Islet precursor cell (in vitro differentiated cells): ENCODE measurements around the gene APELA.
"Not testable (repeated sequence)": the region's sequence is repeated elsewhere in the genome, so short reads cannot be mapped to it uniquely, and the experiment has no call there.

ENCODE experiments used
- DNase-seq: peaks from one replicate; pipeline ENCODE4 v3.0.0-alpha.2; 2018

Gene APELA, protein sequence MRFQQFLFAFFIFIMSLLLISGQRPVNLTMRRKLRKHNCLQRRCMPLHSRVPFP

DNA sequence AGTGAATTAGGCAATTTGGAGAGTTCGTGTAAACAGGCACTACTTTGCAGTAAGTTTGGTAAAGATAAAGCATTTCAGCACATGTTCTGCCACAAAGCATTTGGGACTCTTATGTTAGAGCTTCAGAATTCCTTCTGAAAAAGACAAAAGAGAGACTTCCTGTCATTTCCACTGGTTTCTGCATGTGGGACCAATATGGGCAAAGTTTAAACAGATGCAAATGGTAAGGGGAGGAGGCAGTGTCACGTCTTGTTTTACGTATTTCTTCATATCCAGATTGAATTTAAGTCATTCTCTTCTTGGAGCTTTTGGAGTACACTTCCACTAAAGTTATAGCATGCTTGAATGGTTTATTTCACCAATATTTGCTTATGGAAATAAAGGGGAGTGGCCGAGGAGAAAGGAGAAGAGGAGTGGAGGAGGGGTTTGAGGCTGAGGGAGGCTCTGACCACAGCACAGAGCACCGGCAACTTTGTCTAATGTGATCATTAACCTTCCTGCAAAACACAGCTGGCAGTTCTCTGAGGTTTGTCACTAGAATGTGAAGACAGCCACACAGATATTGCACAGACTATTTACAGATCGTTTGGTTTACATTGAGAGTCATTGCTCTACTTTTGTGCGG lies at the start of gene APELA:
TSS of gene APELA (plus strand) at position 479 of the 625 bp plus-strand sequence. CDS start 154 bp downstream, outside the sequence.
- peak; percentile 73 for DNase-seq

DNA sequence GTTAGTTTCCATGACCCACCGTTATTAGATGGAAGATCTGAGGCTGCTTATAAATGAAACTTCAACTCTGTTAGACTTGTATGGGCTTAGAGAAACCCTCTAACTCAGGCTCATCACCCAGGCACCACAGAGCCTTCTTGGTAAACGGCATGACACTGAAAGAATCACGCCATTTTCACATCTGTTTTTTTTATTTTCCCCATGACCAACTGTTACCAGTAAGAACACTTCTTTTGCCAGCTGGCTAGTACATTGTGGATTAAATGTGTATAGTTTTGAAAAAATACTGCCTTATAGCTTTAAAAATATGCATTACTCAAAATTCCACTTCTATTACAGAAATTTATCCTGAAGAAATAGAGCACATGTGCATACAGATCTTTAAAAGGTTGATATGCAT lies 48.0 kb upstream of the APELA start:
- DNase-seq: no peak

DNA sequence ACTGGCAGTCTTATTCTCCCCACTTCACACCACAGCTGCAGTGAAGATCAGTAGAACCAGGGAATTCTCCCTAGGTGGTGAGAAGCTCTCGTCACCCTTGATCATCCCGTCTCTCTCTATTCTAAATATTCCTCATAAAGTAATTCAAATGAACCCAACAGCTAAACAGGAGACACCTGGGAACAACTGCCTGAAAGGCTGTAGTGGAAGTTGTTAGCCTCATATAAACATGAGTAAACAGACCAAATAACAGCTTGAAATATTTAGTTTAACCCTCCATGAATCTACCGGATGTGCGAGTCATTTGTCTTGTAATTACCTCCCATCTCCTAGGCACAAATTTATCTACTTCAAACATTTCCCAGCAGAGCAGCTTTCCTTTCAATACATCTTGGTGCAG lies 30.4 kb upstream of the APELA start:
- no peak for DNase-seq

DNA sequence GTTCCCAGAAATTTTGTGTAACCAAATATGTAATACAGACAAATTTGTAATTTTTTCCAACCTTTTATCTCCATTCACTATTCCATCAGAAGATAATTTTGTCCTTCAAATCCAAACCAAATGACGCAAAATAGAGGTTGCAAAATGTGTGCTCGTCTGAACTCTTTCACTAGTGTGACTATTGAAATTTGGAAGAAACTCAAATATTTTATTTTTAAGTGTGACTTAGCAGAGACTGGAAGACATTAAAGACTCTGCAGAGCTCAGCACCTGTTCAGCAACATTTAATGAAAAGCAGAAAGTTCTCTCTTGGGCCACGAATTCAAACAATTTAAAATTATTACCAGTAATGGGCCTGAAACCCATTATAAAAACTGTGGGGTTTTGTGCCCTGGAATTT lies 30.0 kb upstream of the APELA start:
- DNase-seq: no peak

DNA sequence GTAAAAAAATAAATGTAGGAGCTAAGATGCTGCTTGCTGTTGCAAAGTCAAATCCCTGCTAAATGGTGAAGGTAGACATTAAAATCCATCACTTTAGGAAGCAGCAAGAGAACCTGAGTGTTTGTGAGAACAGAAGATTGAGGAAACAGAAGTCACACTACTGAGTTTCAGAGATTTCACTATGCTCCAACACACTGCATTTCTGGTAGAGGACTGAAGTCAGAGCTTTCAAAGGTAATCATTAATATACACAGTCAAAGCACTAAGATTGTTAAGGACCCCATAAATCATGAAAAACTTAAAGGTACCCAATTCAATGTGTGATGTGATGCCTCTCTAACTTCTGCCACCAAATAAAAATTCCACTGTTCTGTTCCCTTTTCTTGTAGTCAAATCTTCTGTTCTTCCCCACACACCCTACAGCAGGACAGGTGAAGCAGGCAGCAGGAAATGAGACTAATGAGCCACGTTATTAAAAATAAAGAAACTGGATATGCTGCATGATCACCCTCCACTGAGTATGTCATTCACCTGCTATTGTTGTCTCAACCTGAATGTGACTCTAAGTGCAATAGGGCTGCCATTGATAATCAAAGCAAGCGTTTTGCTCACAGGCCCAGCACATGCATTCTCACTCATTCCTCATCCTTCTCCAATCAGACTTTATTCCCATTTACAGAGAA lies 28.9 kb upstream of the APELA start:
- DNase-seq: no peak

DNA sequence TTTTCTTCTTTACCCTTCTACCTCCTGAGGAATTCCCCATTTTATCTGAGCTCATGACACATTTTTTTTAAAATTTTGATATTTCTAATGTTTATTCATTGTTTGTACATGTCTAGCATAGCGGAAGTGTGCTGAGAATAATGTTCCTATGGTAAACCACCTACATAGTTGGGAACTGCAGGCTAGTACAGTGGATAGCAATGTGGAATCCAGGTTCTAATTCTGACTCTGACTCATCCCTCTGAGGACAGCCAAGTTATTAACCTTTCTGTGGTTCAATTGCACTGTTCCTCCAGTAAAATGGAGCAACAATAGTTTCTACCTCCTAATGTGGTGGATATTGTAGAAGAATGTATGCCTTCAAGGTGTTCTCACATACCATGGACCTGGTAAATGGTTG lies 20.6 kb upstream of the APELA start:
- no peak for DNase-seq

DNA sequence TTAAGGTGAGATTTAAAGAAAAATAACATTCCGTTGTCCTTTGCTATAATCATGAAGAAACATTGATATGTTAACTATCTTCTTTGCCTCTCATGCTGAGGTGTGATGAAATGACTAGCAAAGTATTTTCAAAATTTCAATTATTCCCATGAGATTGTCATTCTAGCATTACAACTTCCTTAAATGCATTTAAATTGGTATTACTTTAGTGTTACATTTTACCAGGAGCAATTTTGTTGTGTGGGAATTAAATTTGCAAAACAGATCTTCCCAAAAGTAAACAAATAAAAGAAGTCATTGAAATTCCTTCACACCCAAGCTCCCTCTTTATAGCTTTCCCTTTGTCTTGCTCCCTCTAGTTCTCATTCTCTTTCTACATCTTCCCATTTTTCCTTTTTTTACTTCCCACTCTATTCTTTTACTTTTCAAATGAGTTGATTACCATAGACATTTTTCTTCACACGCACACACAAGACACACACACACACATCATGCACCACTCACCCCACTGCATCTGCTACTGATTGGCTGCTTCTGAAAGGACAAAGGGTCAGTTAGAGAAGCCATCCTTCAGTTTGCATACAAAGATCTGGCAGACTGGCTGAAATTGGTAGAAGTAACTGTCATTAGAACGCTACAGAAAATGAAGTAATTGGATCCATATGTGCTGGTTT lies 10.0 kb upstream of the APELA start:
- DNase-seq: peak; percentile 54

DNA sequence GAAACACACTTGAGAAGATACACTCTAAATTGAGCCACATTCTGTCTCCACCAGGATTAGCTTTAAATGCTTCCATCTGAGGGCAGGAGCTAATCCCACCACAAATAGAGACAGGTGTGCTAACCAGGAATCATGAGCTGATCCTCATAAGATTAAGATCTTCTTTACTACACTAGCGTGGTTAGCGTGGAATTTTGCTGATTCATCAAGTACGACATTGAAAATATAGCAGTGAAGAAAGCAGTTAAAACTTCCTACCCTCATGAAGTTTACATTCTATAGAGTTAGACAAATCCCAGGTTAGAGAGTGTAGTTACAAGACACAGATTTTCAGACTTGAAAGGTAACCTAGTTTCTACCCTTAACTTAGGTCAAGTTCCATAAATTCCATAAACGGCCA lies 5.3 kb upstream of the APELA start:
- DNase-seq: no peak

DNA sequence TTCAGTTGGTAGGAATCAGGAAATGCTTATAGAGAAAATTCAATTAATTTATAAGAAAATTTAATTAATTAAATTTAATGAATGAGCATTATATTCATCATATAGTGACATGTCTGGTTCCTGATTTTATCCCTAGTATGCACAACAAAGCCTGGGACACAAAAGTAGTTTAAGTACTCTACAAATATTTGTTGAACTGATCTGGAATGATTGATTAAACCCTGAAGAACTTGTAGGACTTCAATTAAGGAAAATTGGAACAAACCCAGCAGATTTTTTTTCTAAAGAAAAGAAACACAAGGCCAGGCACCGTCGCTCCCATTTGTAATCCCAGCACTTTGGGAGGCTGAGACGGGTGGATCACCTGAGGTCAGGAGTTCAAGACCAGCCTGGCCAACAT lies 4.5 kb upstream of the APELA start:
- DNase-seq: no peak

DNA sequence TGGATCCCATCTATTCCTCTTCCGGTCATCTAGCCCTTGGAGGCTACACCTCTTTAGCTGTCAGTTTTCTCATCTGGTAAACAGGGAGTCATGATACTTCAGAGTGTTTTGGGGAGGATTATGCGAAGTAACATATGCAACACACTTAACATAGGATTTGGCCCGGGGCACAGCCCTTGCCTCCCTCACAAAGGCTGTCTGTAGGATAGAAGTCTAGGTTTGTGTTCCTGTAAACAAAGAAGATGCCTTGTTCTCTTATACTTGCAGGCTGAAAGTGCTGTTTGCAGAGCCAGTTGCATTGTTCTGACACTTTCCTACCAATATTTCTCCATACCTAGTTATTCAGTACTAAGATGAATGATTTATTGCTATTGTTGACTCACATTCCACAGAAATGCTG lies 2.2 kb upstream of the APELA start:
- DNase-seq: peak; percentile 64

DNA sequence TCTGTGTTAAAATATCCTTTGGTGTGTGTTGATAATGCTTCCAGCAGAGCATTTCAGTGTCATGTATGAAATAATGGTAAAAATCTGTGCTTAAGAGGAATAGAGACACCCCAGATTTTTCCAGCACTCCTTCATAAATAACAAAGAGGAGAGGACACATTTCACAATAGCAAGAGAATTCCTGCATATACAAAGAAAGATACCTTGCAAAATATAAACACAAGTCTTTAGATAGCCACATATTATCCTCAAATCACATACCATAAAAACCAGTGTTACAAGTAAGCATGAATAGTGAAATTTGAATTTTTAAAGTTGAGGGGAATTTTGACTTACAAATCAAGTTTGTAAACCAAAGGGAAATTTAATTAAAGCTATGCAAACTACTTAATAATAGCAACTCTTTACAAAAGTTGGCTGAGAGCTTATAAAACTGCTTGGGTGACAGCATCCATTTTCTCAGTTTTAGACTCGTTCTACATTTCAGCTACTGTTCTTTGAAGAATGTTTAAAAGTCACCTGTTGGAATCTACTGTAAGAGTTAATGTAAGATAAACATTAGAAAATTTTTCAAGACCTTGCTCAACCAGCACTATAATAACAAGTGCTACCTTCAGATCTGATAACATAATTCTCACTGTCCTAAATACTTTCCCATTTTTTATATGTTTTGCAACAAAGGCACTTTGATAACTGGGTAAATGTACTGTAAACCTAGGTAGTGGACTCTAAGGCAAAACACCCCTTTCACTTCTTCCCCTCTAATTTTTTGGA lies 3.7 kb downstream of the APELA start:
- no peak for DNase-seq

DNA sequence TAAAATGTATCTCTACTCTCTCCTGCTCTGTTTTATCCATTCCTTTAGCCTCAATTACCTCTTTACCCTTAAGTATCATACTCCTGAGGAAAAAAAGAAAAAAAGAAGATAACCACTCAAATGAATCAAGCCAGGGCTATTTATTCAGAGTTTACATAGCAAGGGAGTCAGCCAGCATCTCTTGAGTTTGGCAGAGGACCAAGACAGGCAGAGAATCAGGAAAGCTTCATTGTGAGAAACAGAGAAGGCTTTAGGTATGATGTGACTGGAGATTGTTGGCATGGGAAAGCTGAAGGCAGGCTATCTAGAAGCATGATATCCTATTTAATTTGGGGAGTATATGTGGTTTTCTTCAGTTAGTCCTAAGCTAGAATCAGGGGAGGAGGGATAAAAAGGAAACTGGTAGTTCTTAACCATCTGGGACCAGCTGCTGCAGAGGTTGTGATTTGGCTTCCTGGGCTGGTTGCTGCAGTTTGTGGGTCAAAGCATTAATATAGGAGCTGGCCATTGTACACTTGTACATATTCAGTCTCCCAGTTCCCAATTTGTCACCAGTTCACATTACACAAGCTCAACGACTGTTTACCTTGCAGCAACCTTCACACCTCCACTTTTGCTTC lies 11.2 kb downstream of the APELA start:
- DNase-seq: no peak

DNA sequence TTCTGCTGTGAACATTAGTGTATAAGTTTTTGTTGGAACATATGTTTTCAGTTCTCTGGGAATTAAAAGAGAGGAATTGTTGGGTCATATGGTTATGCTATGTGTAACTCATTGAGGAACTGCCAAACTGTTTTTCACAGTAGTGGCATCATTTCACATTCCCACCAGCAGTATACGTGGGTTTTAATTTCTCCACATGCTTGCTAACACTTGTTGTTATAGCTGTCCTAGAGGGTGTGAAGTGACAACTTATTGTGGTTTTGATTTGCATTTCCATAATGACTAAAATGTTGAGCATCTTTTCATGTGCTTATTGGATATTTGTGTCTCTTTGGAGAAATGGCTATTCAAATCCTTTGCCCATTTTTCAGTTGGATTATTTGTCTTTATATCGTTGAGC lies 13.7 kb downstream of the APELA start:
- DNase-seq: no peak

DNA sequence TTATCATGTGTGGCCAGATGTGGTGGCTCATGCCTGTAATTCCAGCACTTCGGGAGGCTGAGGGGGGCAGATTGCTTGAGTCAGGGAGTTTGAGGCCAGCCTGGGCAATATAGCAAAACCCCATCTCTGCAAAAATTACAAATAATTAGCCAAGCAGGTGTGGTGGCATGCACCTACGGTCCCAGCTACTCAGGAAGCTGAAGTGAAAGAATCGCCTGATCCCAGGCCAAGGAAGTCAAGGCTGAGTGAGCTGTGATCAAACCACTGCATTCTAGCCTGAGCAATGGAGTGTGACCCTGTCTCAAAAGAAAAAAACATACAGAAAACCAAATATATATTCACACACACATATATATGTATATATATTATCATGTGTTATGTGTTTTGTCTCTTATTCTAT lies 15.0 kb downstream of the APELA start:
- DNase-seq: no peak

DNA sequence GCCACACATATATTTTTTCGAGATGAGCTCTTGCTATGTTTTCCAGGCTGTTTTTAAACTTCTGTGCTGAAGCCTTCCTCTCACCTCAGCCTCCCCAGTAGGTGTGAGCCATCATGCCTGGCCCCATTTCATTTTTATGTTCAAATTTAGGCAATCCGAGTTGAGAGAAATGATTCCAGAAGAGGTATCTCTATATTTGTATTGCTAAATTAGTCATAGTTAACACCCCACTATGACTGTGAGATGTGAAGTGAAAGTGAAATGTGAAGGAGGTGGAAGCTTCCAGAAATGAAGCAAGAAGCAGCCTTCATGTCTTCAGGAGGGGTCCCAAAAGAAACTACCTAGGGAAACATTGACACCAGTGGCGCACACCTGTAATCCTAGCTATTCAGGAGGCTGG lies 17.7 kb downstream of the APELA start:
- DNase-seq: no peak

DNA sequence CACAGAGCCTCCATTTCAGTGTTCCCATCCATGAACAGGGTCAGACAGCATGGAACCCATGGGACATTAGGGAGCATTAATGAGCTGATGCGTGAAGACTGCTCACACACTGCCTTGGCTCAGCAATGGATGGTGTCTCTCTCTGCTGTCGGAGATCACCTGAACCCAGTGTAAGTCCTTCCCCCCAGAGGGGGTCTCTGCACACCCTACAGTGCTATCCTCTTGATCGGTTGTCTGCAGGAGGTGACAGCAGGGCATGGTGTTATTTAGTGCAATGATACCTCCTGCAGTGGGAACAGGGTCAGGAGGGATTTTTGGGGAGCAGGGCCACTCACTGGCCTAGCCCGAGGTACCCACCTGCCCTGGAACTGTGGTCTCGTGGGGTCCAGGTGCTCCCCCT lies 25.6 kb downstream of the APELA start:
- no peak for DNase-seq

DNA sequence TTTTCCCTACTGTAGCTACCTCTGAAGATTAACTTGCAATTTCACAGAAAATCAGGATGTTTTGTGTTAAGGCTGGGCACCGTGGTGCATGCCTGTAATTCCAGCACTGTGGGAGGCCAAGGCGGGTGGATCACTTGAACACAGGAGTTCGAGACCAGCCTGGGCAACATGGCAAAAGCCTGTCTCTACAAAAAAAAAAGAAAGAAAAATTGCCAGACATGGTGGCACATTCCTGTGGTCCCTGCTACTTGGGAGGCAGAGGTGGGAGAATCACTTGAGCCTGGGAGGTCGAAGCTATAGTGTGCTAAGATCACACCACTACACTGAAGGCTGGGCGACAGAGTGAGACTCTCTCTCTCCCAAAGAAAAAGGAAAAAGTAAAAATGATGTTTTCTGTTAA lies 27.4 kb downstream of the APELA start:
- no peak for DNase-seq

DNA sequence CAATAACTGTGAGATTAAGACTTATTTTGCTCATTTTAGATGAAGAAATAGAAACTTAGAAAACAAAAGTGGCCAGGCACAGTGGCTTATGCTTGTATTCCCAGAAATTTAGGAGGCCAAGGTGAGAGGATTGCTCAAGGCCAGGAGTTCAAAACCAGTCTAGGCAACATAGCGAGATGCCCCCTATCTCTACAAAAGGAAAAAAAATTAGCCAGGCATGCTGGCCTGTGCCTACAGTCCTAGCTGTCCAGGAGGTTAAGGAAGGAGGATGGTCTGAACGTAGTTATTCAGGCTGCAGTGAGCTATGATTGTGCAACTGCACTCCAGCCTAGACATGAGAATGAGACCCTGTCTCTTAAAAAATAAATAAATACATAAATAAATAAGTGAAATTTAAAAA lies 28.0 kb downstream of the APELA start:
- DNase-seq: no peak

DNA sequence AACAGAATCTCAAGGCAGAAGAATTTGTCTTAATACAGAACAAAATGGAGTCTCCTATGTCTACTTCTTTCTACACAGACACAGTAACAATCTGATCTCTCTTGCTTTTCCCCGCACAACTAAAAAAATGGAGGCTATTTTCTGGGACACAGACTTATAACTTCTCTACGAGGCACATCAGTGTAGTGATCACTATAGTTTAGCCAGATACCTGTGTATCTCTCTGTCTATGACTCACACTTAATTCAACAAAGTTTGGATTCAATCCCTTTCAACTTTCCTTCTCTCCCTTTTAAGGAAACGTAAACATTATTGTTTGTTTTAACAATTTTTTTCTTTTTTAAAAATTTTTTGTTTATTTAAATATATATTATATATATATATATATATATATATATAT lies 29.4 kb downstream of the APELA start:
- no peak for DNase-seq

DNA sequence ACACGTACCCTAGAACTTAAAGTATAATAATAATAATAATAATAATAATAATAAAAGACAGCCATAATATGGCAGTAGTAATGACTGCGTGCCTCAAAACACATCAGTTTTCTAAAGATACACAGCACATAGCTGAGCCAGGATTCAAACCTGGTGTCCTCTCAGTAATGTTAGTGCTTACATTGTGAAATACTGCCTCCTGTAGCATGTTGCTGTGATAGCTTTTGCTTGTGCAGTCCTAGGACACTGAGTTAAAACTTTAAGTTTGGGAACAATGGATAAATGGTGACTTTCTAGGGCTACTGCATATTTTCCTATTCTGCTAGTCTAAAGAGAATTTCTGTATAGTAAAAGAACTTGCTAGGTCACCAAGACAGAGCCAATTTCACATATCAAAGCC lies 36.5 kb downstream of the APELA start:
- DNase-seq: not testable (repeated sequence)

DNA sequence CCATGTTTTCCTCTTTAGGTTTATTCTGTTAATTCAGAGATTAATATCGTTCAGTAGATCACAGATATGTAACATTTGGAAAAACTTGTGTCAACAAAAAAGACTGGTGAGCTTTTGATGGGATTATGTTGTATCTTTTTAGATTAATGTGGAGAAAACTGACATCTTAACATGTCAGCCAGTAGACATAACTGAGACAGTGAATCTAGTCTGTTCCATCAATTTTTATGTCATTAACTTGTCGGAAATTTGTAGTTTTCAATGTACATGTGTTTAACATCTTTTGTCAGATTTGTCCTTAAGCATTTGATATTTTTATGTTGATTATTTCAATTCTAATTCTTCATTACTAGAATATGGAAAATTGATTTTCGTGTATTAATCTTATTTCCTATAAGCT lies 42.0 kb downstream of the APELA start:
- no peak for DNase-seq

DNA sequence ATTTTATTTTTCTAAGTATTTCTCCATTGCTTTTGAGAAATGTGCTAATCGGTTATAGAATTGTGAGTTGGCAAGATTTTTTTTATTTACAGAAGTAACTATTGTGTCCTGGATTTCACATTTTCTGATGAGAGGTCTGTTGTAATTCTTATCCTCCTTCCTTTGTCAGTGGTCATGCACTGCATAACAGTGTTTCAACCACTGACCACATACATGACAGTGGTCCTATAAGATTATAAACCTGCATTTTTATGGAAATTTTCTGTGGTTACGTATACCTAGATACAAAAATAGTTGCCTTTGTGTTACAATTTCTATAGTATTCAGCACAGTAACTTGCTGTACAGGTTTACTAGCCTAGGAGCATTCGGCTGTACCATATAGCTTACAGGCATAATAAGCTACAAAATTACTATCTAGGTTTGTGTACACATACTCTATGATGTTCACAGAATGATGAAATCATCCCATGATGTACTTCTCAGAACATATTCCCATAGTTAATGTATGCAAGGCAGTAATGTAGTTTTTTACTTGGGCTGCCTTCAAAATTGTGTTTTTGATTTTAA lies 47.8 kb downstream of the APELA start:
- no peak for DNase-seq

DNA sequence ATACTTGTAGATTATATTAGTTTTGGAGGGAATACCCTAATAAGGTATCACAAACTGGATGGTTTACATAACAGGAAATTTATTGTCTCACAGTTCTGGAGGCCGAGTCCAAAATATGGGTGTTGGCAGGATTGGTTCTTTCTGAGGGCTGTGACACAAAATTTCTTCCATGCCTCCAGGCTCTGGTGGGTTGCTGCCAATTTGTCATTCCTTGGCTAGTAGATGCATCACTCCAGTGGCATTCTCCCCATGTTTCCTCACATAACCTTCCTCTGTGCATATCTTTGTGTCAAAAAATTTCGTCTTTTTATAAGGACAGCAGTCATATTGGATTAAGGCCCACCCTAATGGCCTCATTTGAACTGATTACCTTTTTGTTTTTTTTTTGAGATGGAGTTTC lies 49.3 kb downstream of the APELA start:
- no peak for DNase-seq
